PC-3 (cell line): ENCODE measurements around the gene OTUD6A. TPM values are rescaled to one million over a fixed set of nuclear protein-coding genes. Genes with fewer than 3 reads are reported as not detected.
A peak's percentile ranks its signal among the peaks of the same experiment; 100 is the strongest.

ENCODE experiments used
- ATAC-seq: fragments of 200-7000 bp; cut with Tn5 transposase; 2 replicates; pipeline ENCODE4 v1.9.1; 2020; ENCODE audit warnings: mild to moderate bottlenecking, moderate library complexity
- BruUV-seq: library from RNA; stranded (reverse); fragments of 400-500 nt; replicated peaks from 2 replicates; lab custom pipeline; 2021; lab: Mats Ljungman, UMichigan
- CTCF ChIA-PET: fragments of 300-600 bp; sonication (Branson Sonifier 250); formaldehyde crosslinking; loops from one replicate; lab custom pipeline; 2022; ENCODE audit warnings: antibody characterized with exemption; lab: Charles Lee
- POLR2A ChIA-PET: fragments of 300-600 bp; sonication (Branson Sonifier 250); formaldehyde crosslinking; loops from one replicate; lab custom pipeline; 2022; ENCODE audit warnings: antibody characterized with exemption; ENCODE audit not compliant: unreplicated experiment; lab: Charles Lee
- DNase-seq: peaks from one replicate; pipeline ENCODE4 v3.0.0-alpha.2; 2015
- H2AFZ ChIP-seq: fragments of 300-600 bp; sonication (generic); 2 replicates; pipeline ENCODE4 v1.6.0; 2016; ENCODE audit warnings: antibody characterized with exemption, low read length
- H3F3A ChIP-seq: fragments of 300-600 bp; sonication (generic); one replicate; pipeline ENCODE4 v1.6.0; 2017; ENCODE audit warnings: antibody characterized with exemption, low read length, control low read depth, mild to moderate bottlenecking; ENCODE audit not compliant: unreplicated experiment
- H3K27ac ChIP-seq: fragments of 300-600 bp; sonication (generic); 2 replicates; pipeline ENCODE4 v1.5.1; 2016; ENCODE audit warnings: mild to moderate bottlenecking, low read length
- H3K27me3 ChIP-seq: fragments of 300-600 bp; sonication (generic); 2 replicates; pipeline ENCODE4 v1.6.1; 2016; ENCODE audit warnings: low read length, mixed read lengths
- H3K36me3 ChIP-seq: fragments of 300-600 bp; sonication (generic); 2 replicates; pipeline ENCODE4 v1.6.1; 2016; ENCODE audit warnings: low read depth, mixed run types, low read length, mixed read lengths
- H3K4me1 ChIP-seq: fragments of 300-600 bp; sonication (generic); 2 replicates; pipeline ENCODE4 v1.5.1; 2016; ENCODE audit warnings: low read length; ENCODE audit not compliant: insufficient read depth
- H3K4me2 ChIP-seq: fragments of 300-600 bp; sonication (generic); 2 replicates; pipeline ENCODE4 v1.6.0; 2016; ENCODE audit warnings: low read length
- H3K4me3 ChIP-seq: fragments of 300-600 bp; sonication (generic); 2 replicates; pipeline ENCODE4 v1.5.1; 2016; ENCODE audit warnings: mild to moderate bottlenecking, low read length, mixed read lengths
- H3K79me2 ChIP-seq: fragments of 300-600 bp; sonication (generic); 2 replicates; pipeline ENCODE4 v1.6.1; 2017; ENCODE audit warnings: low read length, mixed read lengths
- H3K9ac ChIP-seq: fragments of 300-600 bp; sonication (generic); 2 replicates; pipeline ENCODE4 v1.6.0; 2016; ENCODE audit warnings: mild to moderate bottlenecking, low read length
- H3K9me2 ChIP-seq: fragments of 300-600 bp; sonication (generic); replicated peaks from 2 replicates; pipeline ENCODE4 v1.6.1; 2016; ENCODE audit warnings: mixed run types, low read length, mixed read lengths
- H3K9me3 ChIP-seq: fragments of 300-600 bp; sonication (generic); 2 replicates; pipeline ENCODE4 v1.6.1; 2016; ENCODE audit warnings: low read length, mixed read lengths
- H4K20me1 ChIP-seq: fragments of 300-600 bp; sonication (generic); 2 replicates; pipeline ENCODE4 v1.6.1; 2016; ENCODE audit warnings: low read length, mixed read lengths
- CTCF ChIP-seq: fragments of 300-600 bp; sonication (generic); conservative IDR thresholded peaks from 2 replicates; pipeline ENCODE4 v1.5.1; 2017; ENCODE audit warnings: antibody characterized with exemption, low read depth, mild to moderate bottlenecking, low read length
- EZH2 ChIP-seq: fragments of 300-600 bp; sonication (generic); IDR thresholded peaks from one replicate; pipeline ENCODE4 v1.6.1; 2017; ENCODE audit warnings: antibody characterized with exemption, mild to moderate bottlenecking, low read length; ENCODE audit not compliant: unreplicated experiment
- EZH2phosphoT487 ChIP-seq: fragments of 300-600 bp; sonication (generic); IDR thresholded peaks from 2 replicates; pipeline ENCODE4 v1.6.1; 2018; ENCODE audit warnings: mild to moderate bottlenecking, antibody characterized with exemption, low read length, borderline replicate concordance
- intact Hi-C: fragments of 100-400 bp; cut with micrococcal nuclease; formaldehyde crosslinking; loops from 2 replicates; pipeline ENCODE4 v1.9.0; 2023
- total RNA-seq: library from RNA; depleted of rRNA; stranded (reverse); fragments of >200 nt; gene quantifications from 2 replicates; pipeline ENCODE4 v1.2.3, GENCODE V29; 2014

The OTUD6A gene
- total RNA-seq, 1 experiment from 2014 or later: not detected

DNA sequence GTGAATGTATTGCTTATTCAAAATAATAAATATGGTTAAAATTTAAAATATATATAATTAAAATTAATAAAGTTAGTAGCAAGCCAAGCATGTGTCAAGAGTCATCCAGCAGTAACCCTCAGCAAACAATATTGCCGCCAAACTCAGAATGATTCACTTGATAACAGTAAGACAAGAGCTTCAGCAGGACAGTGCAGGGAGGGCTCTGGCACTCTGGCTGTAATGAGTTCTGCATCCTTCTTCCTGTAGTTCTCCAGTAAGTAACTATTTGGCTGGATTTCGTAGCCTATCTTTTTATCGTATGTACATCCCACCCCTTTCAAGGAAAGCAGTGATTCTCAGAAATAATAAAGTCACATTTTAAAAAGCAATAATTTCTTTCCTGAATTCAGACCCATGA, 17.6 kb downstream of the OTUD6A start:
- Histone ChIP-seq H3K36me3 (no peaks in the 10 kb centered on the region), H3K9me2 (no peaks in the 10 kb centered on the region), H3K79me2 (no peaks in the 10 kb centered on the region), H2AFZ (0 out of 2 replicates have a peak overlapping the region, but pooled peaks have one; percentile 38), H3K4me1 (peaks cover 16% of the 10 kb centered on the region), H3K27ac (no peak overlapping the region), H3F3A (no peaks in the 10 kb centered on the region), H3K4me3 (no peak overlapping the region), H3K9me3 (no peaks in the 10 kb centered on the region), H3K4me2 (no peak overlapping the region), H3K27me3 (no peaks in the 10 kb centered on the region), H3K9ac (no peak overlapping the region), H4K20me1 (no peaks in the 10 kb centered on the region)
- TF ChIP-seq CTCF: no peak
- TF ChIP-seq EZH2: no peak
- TF ChIP-seq EZH2phosphoT487: no peak
- no TSS peak for BruUV-seq
- POLR2A ChIA-PET: interaction anchor here (0.7 kb wide), 1 partner anchor 8 kb away, joined by 3 read pairs; no protein-coding TSS in a partner anchor
- intact Hi-C loops: no loop called here
- ATAC-seq: peak; percentile 72
- CTCF ChIA-PET: no interaction called here
- peak; percentile 20 for DNase-seq

GRCh38 chrX:70082723-70083122, 20.5 kb downstream of the OTUD6A start:
- Histone ChIP-seq H3K9me3 (no peaks in the 10 kb centered on the region), H3K79me2 (no peaks in the 10 kb centered on the region), H3K4me1 (peaks cover 20% of the 10 kb centered on the region), H3K4me2 (no peak overlapping the region), H4K20me1 (no peaks in the 10 kb centered on the region), H3F3A (no peaks in the 10 kb centered on the region), H3K27me3 (no peaks in the 10 kb centered on the region), H3K4me3 (no peak overlapping the region), H3K9me2 (no peaks in the 10 kb centered on the region), H2AFZ (no peak overlapping the region), H3K9ac (no peak overlapping the region), H3K27ac (no peak overlapping the region), H3K36me3 (no peaks in the 10 kb centered on the region)
- intact Hi-C loops: no loop called here
- BruUV-seq: no TSS peak
- ChIA-PET POLR2A (interaction anchor here (0.6 kb wide), 1 partner anchor 50 kb away, joined by 3 read pairs; the partner anchor contains the start of gene IGBP1), CTCF (no interaction called here)
- DNase-seq (no peak), ATAC-seq (no peak)
- TF ChIP-seq EZH2phosphoT487 (no peak), CTCF (no peak), EZH2 (no peak)

DNA sequence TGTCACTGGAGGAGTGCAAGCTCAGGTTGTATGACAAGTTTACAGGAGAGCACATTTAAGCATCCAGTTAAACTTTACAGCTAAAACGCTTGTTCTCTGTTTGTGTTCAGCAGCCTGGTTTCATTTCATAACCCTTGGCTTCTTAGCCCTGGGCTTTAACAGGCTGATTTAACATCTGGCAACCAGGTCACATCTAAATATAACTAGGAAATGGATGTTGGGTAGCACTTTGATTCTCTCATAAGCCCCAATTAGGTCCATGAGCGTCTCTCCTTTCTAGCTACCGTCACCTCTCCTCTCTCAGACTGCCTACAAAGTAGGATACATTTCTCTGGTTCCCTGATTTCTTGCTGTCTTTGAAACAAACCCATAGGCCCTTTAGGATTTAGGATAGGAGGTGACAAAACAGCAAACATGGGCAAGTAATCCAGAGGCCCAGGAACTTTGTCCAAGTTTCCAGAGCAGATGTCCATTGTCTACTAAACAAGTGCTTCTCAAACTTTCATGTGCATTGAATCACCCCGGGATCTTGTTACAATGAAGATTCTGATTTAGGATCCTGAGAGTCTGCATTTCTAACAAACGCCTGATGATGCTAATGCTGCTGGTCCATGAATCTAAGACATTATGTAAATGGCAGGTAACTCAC, 22.5 kb downstream of the OTUD6A start:
- ChIA-PET POLR2A (no interaction called here), CTCF (no interaction called here)
- H2AFZ ChIP-seq: no peak overlapping the region
- H3F3A ChIP-seq: no peaks in the 10 kb centered on the region
- intact Hi-C loops: no loop called here
- BruUV-seq: no TSS peak
- no peak overlapping the region for H3K4me2 ChIP-seq
- no peak overlapping the region for H3K9ac ChIP-seq
- no peak overlapping the region for H3K4me3 ChIP-seq
- no peaks in the 10 kb centered on the region for H3K9me3 ChIP-seq
- no peaks in the 10 kb centered on the region for H3K9me2 ChIP-seq
- no peaks in the 10 kb centered on the region for H4K20me1 ChIP-seq
- ATAC-seq: no peak
- no peaks in the 10 kb centered on the region for H3K36me3 ChIP-seq
- DNase-seq: no peak
- H3K4me1 ChIP-seq: peaks cover 40% of the 10 kb centered on the region
- H3K27me3 ChIP-seq: no peaks in the 10 kb centered on the region
- no peaks in the 10 kb centered on the region for H3K79me2 ChIP-seq
- no peak overlapping the region for H3K27ac ChIP-seq
- no peak for TF ChIP-seq EZH2
- TF ChIP-seq EZH2phosphoT487: no peak
- no peak for TF ChIP-seq CTCF
